NCI-H1417 treated with DMSO at 0.1 percent for 48 hours (cell line): ENCODE measurements around the gene TVP23A.
"Not testable (repeated sequence)": the region's sequence is repeated elsewhere in the genome, so short reads cannot be mapped to it uniquely, and the experiment has no call there.

Source experiments
- DNase-seq: peaks from one replicate; lab custom pipeline; 2025; lab: John Stamatoyannopoulos, UW

Gene TVP23A

DNA sequence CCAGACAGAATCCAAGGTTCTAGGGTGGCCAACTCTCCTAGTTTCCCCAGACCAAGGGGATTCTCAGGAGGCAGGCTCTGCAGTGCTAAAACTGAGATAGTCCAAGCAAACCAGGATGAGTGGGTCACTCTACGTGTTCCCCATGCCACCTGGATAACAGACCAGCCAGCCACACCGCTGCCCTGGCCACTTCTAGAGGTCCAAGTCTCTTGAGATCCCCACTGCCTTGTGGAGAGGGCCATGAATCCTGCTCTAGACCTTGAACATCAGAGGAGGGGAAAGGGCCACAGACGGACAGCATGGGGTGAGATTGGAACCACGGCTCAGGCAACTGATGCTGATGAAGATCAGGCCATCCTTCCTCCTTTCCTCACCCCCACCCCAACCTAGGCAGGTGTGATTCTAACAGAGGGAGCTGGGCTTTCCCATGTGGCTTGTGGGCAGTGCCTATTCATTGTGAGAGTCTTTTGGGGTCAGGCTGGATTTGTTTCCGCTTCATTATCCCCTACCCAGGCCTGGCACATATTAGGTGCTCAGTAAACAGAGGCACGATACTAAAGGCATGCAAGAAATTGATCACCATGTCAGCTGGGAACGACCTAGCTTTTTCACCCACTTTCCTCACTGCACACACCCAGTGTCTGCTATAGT is 16.8 kb upstream of the TVP23A start:
- DNase-seq, result no peak

DNA sequence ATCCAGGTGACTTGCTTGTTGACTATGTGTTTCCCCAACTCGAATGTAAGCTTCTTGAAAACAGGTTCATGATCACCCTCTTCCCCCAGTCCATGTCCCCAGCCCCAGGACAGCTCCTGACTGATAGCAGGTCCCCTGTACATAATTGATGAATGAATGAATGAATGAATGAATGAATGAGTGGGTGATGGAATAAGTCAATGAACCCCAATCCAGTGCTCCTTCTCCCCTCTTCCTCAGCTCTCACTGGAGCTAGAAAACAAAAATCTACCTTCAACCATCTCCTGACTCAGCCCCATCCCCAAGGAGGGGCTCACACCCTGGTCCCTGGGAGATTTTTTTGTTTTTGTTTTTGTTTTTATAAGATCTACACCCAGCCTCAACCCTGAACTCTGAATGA is 16.2 kb upstream of the TVP23A start:
- no peak for DNase-seq

GRCh38 chr16:10834130-10834529 is 15.5 kb upstream of the TVP23A start:
- DNase-seq, result no peak

DNA sequence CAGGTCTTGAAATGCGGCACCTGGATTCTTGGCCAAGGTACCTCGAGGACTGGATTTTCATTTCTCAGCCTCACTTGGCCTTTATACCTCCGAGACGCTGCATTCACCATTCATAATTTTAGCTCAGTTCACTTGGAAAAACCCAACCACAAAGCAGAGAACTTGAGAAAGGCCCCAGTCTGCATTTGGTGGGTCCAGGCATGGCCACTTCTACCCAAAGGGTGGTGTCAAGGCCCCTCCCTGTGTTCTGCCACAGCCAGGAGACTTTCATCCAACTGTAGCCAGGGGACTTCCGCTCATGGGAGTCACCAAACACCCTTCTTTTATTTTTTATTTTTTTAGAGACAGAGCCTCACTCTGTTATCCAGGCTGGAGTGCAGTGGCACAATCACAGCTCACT is 14.7 kb upstream of the TVP23A start:
- no peak for DNase-seq

GRCh38 chr16:10831894-10832886 is 13.6 kb upstream of the TVP23A start:
- DNase-seq, result no peak

DNA sequence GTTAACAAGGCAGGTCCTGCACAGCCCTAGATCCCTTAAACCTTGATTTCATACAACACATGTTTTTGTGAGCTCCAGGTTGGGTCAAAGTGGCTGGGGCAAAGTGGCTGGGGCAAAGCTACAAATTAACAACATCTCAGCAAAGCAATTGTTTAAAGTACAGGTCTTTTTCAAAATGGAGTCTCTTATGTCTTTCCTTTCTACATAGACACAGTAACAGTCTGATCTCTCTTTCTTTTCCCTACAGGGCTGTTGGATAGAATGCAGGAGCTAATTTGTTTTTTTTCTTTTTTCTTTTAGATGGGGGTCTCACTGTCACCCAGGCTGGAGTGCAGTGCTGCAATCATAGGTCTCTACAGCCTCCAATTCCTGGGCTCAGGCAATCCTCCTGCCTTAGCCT is 11.6 kb upstream of the TVP23A start:
- DNase-seq, result not testable (repeated sequence)

DNA sequence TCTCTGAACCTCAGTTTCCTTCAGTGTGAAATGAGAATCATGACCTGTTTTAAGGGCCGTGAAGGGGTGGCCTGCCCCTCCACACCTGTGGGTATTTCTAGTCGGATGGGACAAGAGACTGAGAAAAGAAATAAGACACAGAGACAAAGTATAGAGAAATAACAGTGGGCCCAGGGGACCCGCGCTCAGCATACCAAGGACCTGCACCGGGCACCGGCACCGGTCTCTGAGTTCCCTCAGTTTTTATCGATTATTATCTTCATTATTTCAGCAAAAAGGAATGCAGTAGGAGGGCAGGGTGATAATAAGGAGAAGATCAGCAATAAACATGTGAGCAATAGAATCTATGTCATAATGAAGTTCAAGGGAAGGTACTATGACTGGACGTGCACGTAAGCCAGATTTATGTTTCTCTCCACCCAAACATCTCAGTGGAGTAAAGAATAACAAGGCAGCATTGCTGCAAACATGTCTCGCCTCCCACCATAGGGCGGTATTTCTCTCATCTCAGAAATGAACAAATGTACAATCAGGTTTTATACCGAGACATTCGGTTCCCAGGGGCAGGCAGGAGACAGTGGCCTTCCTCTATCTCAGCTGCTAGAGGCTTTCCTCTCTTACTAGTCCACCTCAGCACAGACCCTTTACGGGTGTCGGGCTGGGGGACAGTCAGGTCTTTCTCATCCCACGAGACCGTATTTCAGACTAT is 10.9 kb upstream of the TVP23A start:
- DNase-seq, result not testable (repeated sequence)

DNA sequence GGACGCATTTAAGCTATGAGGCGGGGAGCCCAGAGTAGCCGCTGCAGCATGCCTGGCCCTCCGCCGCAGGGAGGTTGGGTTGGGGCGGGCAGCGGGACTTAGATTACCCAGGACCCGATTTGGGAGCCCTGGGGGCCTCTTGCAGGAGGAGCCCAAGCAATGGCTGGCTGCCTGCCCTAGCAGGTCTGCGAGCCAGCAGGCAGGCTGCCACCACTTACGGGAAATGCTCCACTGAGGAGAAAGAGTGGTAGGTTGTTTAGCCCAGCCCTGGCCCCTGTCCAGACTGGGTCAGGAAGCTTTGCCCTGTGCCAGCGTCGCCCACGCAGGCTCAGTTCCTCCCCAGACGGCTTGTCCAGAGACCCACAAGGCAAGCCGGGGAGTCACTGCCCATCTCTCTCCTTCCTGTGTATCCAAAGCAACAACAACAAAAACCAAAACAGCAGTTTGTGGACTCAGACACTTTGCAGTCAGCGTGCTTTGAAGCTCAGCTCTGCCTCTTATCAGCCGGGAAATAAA is 10.3 kb upstream of the TVP23A start:
- no peak for DNase-seq

DNA sequence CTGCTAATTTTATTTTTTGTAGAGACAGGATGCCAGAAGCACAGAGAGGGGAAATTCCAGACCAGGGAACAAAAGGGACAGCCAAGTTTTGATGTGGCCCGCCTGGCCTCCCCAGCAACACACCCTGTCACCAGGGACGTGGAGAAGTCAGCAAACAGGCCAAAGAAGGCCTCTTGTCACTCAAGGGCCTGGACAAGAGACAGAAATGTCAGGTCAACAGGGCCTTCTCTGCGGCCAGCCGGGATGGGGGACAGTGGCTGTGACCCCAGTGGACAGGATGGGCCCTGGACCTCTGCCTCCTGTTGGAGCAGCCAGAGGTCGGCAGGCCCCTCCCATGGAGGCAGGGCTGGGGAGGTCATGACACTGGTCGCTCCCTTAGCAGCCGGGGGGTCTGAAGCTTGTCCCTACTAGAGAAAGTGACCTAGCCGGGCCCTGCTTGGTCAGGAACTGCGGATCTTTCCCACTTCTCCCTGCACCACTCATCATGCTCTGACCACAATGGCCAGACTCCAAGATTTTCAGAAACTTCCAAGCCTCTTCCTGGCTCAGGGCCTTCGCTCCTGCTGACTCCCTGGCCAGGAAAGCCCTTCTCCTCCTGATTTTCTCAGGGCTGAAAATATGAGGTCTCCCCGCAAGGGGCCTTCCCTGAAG is 9.2 kb upstream of the TVP23A start:
- no peak for DNase-seq

GRCh38 chr16:10824111-10824893 is 5.7 kb upstream of the TVP23A start:
- DNase-seq, result no peak

DNA sequence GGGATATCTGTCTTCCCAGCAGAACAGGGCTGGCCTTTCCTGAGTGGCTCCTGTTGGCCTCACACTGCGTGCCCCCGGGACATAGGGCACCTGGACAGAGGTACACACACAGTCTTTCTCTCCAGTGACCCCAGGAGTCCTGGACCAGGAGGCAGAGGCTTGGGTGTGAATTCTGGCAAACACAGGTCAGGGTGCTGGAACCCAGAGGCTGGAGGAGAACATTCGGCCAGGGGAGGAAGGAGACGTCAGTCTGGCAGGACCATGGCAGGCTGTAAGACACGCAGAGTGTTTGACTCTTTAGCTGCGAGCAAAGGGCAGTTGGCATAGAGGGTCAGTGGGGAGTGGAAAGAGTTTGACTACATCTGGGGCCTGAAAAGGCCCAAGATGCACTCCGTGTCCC is 4.1 kb upstream of the TVP23A start:
- DNase-seq, result no peak

GRCh38 chr16:10820546-10820945 is 2.0 kb upstream of the TVP23A start:
- no peak for DNase-seq

GRCh38 chr16:10817514-10817913 is 1.1 kb downstream of the TVP23A start:
- no peak for DNase-seq

DNA sequence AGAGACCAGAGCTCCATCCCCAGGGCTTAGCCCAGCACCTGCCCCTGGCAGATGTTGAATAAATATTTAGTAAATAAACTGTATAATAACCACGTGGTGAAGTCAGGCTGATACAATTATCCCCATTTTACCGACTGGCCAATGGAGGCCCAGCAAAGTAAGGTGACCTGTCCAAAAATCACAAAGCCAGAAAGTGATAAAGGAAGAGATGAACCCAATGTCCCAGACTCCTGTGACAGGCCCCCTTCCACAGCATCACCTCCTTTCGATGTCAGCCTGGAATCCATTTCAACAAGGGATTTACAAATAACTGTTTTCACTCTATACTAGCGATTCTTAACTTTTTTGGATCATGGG is 5.5 kb downstream of the TVP23A start:
- no peak for DNase-seq

GRCh38 chr16:10812312-10813098 is 6.1 kb downstream of the TVP23A start:
- no peak for DNase-seq

DNA sequence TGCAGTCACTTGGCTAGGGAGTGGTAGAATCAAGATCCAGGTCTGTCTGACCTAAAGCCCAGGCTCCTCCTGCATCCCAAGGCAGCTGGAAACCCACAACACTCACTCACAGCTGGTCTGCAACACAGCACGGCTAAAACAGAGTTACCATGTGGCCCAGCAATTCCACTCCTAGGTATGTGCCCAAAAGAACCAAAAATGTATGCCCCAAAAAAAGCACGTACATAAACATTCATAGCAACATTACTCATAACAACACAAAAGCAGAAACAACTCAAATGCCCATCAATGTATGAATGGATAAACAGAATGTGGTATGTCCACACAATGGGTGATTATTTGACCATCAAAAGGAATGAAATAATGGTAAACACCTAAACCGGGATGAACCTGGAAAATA is 8.9 kb downstream of the TVP23A start:
- DNase-seq, result no peak

GRCh38 chr16:10808850-10809249 is 9.7 kb downstream of the TVP23A start:
- no peak for DNase-seq

DNA sequence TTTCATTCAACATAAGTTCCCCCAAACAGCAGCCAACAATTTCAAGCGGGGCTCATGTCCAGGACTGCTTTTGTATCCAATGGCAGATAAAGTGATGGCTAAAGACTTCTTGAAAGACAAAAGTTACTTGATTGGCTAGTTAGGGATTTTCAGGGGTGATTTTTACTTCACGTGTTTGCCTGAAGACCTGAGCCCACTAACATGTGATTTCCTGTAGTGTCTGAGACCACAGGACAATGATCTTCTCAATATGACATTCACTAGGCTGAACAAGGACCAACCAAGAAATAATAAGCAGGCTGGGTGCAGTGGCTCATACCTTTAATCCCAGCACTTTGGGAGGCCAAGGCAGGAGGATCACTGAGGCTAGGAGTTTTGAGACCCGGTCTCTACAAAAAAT is 10.4 kb downstream of the TVP23A start:
- DNase-seq, result no peak

- no peak for DNase-seq
Observed at GRCh38 chr16:10806698-10807097, 11.9 kb downstream of the TVP23A start.

- DNase-seq, result no peak
Observed at GRCh38 chr16:10805334-10805733, 13.3 kb downstream of the TVP23A start.
